Prostate gland (tissue), 2 donors: Measurements from ENCODE around the gene EIF5AL1.

Source experiments
- POLR2AphosphoS5 ChIP-seq: sonication (generic); formaldehyde crosslinking; IDR thresholded peaks from one replicate; pipeline ENCODE4 v1.6.1; 2017; ENCODE audit warnings: antibody characterized with exemption
- TF ChIP-seq, protein P1 (sequence below), 4 experiments: fragments of 200-600 bp in 2 of 4; fragments of 450-650 bp in 2 of 4; sonication (generic) in 2 of 4; IDR thresholded peaks; 1 replicate in 3 of 4; 2 replicates in 1 of 4; pipeline ENCODE4 v1.5.1; 2016 to 2019; ENCODE audit warnings: antibody characterized with exemption in 4 of 4, mild to moderate bottlenecking in 2 of 4, moderate library complexity in 2 of 4

DNA sequence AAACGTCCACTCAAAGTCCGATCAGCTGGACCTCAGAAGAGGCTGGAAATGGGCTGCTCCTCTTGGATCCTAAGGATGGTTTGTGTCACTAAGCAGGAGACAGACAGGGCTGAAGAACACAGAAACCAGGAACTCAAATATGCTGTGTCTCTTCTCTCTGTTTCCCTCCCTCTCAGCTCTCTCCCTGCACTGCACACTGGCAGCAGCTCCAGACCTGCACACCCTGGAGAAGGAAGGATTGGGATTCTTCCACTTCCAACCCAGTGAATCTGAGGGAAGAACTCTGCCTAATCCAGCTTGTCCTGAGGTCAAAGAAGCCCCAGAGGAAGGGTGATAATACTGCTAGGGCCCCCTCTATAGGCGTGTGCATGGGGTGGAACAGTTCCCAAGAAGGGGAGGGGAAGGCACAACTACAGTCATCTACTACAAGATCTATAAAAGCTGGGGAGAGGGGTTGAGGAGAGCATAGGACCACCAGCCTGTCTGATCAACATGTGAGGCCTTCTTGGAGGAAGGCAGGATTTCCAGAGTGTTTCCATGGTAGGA, 44.2 kb upstream of the EIF5AL1 start:
- TF ChIP-seq, protein P1, sequence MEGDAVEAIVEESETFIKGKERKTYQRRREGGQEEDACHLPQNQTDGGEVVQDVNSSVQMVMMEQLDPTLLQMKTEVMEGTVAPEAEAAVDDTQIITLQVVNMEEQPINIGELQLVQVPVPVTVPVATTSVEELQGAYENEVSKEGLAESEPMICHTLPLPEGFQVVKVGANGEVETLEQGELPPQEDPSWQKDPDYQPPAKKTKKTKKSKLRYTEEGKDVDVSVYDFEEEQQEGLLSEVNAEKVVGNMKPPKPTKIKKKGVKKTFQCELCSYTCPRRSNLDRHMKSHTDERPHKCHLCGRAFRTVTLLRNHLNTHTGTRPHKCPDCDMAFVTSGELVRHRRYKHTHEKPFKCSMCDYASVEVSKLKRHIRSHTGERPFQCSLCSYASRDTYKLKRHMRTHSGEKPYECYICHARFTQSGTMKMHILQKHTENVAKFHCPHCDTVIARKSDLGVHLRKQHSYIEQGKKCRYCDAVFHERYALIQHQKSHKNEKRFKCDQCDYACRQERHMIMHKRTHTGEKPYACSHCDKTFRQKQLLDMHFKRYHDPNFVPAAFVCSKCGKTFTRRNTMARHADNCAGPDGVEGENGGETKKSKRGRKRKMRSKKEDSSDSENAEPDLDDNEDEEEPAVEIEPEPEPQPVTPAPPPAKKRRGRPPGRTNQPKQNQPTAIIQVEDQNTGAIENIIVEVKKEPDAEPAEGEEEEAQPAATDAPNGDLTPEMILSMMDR (IDR thresholded peaks at IDR 0.05), result no peak
- TF ChIP-seq POLR2AphosphoS5, result no peak
